GM19099 (cell line): ENCODE data around the gene TCP10L.

Experiments
- POLR2A ChIP-seq: IDR thresholded peaks from 3 replicates; pipeline ENCODE4 v1.6.1; 2011; ENCODE audit warnings: low read depth; ENCODE audit not compliant: insufficient read length; ENCODE audit errors: extremely low read depth

The TCP10L gene

GRCh38 chr21:32585042-32585710 is at the start of gene TCP10L:
TCP10L (minus strand) TSS chr21:32585523; CDS start chr21:32584304, 1,219 bp downstream.
- TF ChIP-seq POLR2A = no peak

- no peak for TF ChIP-seq POLR2A
Observed at GRCh38 chr21:32626621-32627196, 41.4 kb upstream of the TCP10L start.

- no peak for TF ChIP-seq POLR2A
Observed at GRCh38 chr21:32613436-32614043, 28.2 kb upstream of the TCP10L start.

GRCh38 chr21:32612999-32613337 is 27.6 kb upstream of the TCP10L start:
- TF ChIP-seq POLR2A = no peak

- TF ChIP-seq POLR2A = peak; percentile 69
Observed at GRCh38 chr21:32612075-32612998, 27.0 kb upstream of the TCP10L start, which contains the start of gene CFAP298. CFAP298 (minus strand) TSS chr21:32612377; CDS start chr21:32612243, 134 bp downstream.

GRCh38 chr21:32611471-32611997 is 26.2 kb upstream of the TCP10L start:
- no peak for TF ChIP-seq POLR2A

- no peak for TF ChIP-seq POLR2A
Observed at GRCh38 chr21:32608851-32609250, 23.5 kb upstream of the TCP10L start.

GRCh38 chr21:32605469-32605868 is 20.1 kb upstream of the TCP10L start:
- no peak for TF ChIP-seq POLR2A

- TF ChIP-seq POLR2A = no peak
Observed at GRCh38 chr21:32604464-32604863, 19.1 kb upstream of the TCP10L start.

- no peak for TF ChIP-seq POLR2A
Observed at GRCh38 chr21:32603131-32603530, 17.8 kb upstream of the TCP10L start.

- no peak for TF ChIP-seq POLR2A
Observed at GRCh38 chr21:32602099-32602498, 16.8 kb upstream of the TCP10L start.

- no peak for TF ChIP-seq POLR2A
Observed at GRCh38 chr21:32599526-32599925, 14.2 kb upstream of the TCP10L start.

GRCh38 chr21:32599091-32599490 is 13.8 kb upstream of the TCP10L start:
- no peak for TF ChIP-seq POLR2A

- TF ChIP-seq POLR2A = no peak
Observed at GRCh38 chr21:32597205-32597604, 11.9 kb upstream of the TCP10L start.

GRCh38 chr21:32595431-32595830 is 10.1 kb upstream of the TCP10L start:
- TF ChIP-seq POLR2A = no peak
